MM.1S (cell line): Measurements from ENCODE around the gene ZNF526.

ENCODE experiments used
- CTCF ChIP-seq: fragments of 300-600 bp; sonication (generic); IDR thresholded peaks from 2 replicates; pipeline ENCODE4 v1.5.1; 2016; ENCODE audit warnings: antibody characterized with exemption, low read length, mixed read lengths
- EZH2 ChIP-seq: fragments of 300-600 bp; sonication (generic); optimal IDR thresholded peaks from 2 replicates; pipeline ENCODE3; 2017; ENCODE audit warnings: low read depth, mild to moderate bottlenecking, antibody characterized with exemption, low read length, mixed read lengths

- TF ChIP-seq CTCF = no peak
- TF ChIP-seq EZH2 = no peak
Measured at GRCh38 chr19:42174958-42175734, 45.0 kb upstream of the ZNF526 start.
